Epithelial cell of alveolus of lung (primary cell): Measurements from ENCODE around the gene FRMPD2. TPM values are rescaled to one million over a fixed set of nuclear protein-coding genes. Genes with fewer than 3 reads are reported as not detected.

Experiments used
- total RNA-seq: library from RNA; depleted of rRNA; stranded (reverse); fragments of >200 nt; gene quantifications from 2 replicates; pipeline ENCODE4 v1.2.1, GENCODE V29; 2015

FRMPD2 gene, protein sequence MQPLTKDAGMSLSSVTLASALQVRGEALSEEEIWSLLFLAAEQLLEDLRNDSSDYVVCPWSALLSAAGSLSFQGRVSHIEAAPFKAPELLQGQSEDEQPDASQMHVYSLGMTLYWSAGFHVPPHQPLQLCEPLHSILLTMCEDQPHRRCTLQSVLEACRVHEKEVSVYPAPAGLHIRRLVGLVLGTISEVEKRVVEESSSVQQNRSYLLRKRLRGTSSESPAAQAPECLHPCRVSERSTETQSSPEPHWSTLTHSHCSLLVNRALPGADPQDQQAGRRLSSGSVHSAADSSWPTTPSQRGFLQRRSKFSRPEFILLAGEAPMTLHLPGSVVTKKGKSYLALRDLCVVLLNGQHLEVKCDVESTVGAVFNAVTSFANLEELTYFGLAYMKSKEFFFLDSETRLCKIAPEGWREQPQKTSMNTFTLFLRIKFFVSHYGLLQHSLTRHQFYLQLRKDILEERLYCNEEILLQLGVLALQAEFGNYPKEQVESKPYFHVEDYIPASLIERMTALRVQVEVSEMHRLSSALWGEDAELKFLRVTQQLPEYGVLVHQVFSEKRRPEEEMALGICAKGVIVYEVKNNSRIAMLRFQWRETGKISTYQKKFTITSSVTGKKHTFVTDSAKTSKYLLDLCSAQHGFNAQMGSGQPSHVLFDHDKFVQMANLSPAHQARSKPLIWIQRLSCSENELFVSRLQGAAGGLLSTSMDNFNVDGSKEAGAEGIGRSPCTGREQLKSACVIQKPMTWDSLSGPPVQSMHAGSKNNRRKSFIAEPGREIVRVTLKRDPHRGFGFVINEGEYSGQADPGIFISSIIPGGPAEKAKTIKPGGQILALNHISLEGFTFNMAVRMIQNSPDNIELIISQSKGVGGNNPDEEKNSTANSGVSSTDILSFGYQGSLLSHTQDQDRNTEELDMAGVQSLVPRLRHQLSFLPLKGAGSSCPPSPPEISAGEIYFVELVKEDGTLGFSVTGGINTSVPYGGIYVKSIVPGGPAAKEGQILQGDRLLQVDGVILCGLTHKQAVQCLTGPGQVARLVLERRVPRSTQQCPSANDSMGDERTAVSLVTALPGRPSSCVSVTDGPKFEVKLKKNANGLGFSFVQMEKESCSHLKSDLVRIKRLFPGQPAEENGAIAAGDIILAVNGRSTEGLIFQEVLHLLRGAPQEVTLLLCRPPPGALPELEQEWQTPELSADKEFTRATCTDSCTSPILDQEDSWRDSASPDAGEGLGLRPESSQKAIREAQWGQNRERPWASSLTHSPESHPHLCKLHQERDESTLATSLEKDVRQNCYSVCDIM (N-terminal part only)
- 0.13 TPM in 1 of 2 replicates, not detected in the other for total RNA-seq

DNA sequence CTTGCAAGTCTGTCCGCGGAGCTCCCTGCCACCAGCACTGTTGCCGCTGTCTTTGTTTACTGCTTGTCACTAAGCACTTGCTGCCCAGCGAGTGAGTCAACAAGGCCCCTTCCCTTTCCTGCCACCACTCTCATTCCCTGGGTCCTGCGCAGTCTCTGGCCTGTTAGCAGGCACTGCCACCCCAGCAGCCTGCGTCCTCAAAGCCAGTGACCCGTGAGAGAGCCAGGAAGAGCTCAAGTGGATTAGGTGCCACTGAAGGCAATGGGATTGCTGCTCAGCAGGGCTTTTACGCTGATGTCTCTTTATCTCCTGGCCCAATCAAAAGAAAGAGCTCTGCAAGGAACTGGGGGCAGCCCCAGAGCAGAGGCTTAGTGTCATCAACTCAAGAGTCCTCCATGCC lies at the start of gene FRMPD2:
TSS of gene FRMPD2 (minus strand) at position 61 of the 400 bp plus-strand sequence. CDS start 129 bp downstream, outside the sequence.

DNA sequence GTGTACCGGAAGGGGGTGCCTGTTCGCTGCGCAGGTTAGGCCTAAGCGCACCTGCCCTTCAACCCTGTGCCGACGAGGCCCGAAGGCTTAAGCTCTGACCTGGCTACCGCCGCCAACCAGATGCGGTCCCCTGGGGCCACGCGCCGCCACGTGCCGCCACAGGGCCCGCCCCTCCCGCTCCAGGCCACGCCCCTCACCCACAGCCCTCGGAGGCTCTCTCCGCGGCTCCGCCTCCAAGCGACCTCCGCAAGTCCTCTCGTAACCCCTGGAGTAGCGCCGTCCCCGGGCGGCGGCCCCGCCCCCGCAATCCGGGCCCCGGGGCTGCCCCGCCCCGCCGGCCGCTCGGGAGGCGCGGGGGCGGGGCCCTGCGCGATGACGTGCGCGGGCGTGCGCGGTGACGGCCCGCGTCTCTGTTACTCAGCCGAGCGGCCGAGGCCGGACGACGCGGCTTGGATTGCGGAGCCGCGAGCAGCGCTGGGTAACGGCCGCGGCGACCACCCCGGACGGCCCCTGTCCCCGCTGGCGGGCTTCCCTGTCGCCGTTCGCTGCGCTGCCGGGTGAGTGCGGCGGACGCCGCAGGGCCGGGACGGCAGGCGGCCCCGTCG lies 31.9 kb upstream of the FRMPD2 start, which contains the start of gene MAPK8:
TSS of gene MAPK8 (plus strand) at position 413 of the 605 bp plus-strand sequence. CDS start 94,984 bp downstream, outside the sequence.

Other genes starting within 250 kb of the FRMPD2 start
- gene MAPK8, start 32.0 kb upstream of the FRMPD2 start, total RNA-seq = 34.7 and 44.9 TPM in 2 replicates